Measurements from ENCODE around the gene ACAN.

Gene ACAN

DNA sequence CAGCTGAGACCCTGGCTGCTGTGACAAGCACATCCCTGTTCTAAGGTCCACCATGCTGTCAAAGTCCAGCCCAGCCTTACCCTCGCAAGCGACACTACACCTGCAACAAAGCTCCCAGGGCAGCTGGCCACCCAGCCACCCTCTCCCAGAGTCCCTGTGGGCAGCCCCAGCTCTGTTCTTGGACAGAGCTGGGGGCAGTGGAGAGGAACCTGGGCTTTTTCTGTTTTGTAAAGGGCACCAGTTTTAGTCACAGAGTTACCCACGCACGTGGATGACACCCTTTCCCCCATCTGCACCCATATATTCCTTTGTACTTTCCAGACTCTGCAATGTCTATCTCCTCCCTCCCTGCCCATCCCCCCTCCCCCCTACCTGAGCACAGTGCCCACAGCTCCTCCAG is 38.9 kb downstream of the ACAN start:
- Mint-ChIP-seq H3K9me3 (no peaks in the 10 kb centered on the region), H3K27ac (no peak overlapping the region), H3K36me3 (ENCODE audit: low read depth) (no peaks in the 10 kb centered on the region), H3K27me3 (ENCODE audit: low read depth) (no peaks in the 10 kb centered on the region), H3K4me3 (no peak overlapping the region), H3K4me1 (ENCODE audit: low read depth) (no peaks in the 10 kb centered on the region)
- no peak for DNase-seq (ENCODE audit: low spot score)

- H3K9me3 Mint-ChIP-seq = no peaks in the 10 kb centered on the region
Measured at GRCh38 chr15:88843334-88843733, 40.1 kb downstream of the ACAN start.

GRCh38 chr15:88844749-88845386 is 41.6 kb downstream of the ACAN start:
- no peak for DNase-seq (ENCODE audit: low spot score)
- no peak overlapping the region for H3K27ac Mint-ChIP-seq
- H3K27me3 Mint-ChIP-seq (ENCODE audit: low read depth) = no peaks in the 10 kb centered on the region
- no peak overlapping the region for H3K4me3 Mint-ChIP-seq
- no peaks in the 10 kb centered on the region for H3K36me3 Mint-ChIP-seq (ENCODE audit: low read depth)
- no peaks in the 10 kb centered on the region for H3K9me3 Mint-ChIP-seq
- H3K4me1 Mint-ChIP-seq (ENCODE audit: low read depth) = no peaks in the 10 kb centered on the region

More at GRCh38 chr15:88843334-88843733, 40.1 kb downstream of the ACAN start:
- H3K27ac Mint-ChIP-seq = no peak overlapping the region
- H3K27me3 Mint-ChIP-seq (ENCODE audit: low read depth) = no peaks in the 10 kb centered on the region
- no peaks in the 10 kb centered on the region for H3K4me1 Mint-ChIP-seq (ENCODE audit: low read depth)
- DNase-seq (ENCODE audit: low spot score) = no peak
- H3K36me3 Mint-ChIP-seq (ENCODE audit: low read depth) = no peaks in the 10 kb centered on the region
- H3K4me3 Mint-ChIP-seq = no peak overlapping the region

GRCh38 chr15:88845616-88846015 is 42.4 kb downstream of the ACAN start:
- no peak for DNase-seq (ENCODE audit: low spot score)
- Mint-ChIP-seq H3K4me1 (ENCODE audit: low read depth) (no peaks in the 10 kb centered on the region), H3K36me3 (ENCODE audit: low read depth) (no peaks in the 10 kb centered on the region), H3K9me3 (no peaks in the 10 kb centered on the region), H3K4me3 (no peak overlapping the region), H3K27ac (no peak overlapping the region), H3K27me3 (ENCODE audit: low read depth) (no peaks in the 10 kb centered on the region)

DNA sequence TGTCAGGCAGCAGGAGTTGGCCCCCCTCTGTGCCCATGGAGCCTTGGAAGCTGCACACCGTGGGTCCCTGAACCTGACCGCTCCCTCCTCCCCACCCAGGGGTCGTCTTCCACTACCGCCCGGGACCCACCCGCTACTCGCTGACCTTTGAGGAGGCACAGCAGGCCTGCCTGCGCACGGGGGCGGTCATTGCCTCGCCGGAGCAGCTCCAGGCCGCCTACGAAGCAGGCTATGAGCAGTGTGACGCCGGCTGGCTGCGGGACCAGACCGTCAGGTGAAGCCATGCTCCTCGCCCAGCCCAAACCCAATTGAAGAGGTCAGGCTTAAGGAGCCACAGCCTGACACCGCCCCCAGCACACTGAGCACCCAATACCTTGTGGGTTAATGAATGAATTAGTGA is 43.9 kb downstream of the ACAN start:
- Mint-ChIP-seq H3K9me3 (no peaks in the 10 kb centered on the region), H3K4me3 (no peak overlapping the region), H3K36me3 (ENCODE audit: low read depth) (no peaks in the 10 kb centered on the region), H3K27ac (no peak overlapping the region), H3K4me1 (ENCODE audit: low read depth) (no peaks in the 10 kb centered on the region), H3K27me3 (ENCODE audit: low read depth) (no peaks in the 10 kb centered on the region)
- DNase-seq (ENCODE audit: low spot score) = no peak

- no peaks in the 10 kb centered on the region for H3K9me3 Mint-ChIP-seq
- no peak for DNase-seq (ENCODE audit: low spot score)
- no peaks in the 10 kb centered on the region for H3K36me3 Mint-ChIP-seq (ENCODE audit: low read depth)
- H3K27me3 Mint-ChIP-seq (ENCODE audit: low read depth) = no peaks in the 10 kb centered on the region
- H3K4me1 Mint-ChIP-seq (ENCODE audit: low read depth) = no peaks in the 10 kb centered on the region
- no peak overlapping the region for H3K4me3 Mint-ChIP-seq
- no peak overlapping the region for H3K27ac Mint-ChIP-seq
Measured at GRCh38 chr15:88848203-88848602, 45.0 kb downstream of the ACAN start.

- DNase-seq (ENCODE audit: low spot score) = no peak
- Mint-ChIP-seq H3K27ac (no peak overlapping the region), H3K27me3 (ENCODE audit: low read depth) (no peaks in the 10 kb centered on the region), H3K9me3 (peaks cover 9% of the 10 kb centered on the region), H3K4me3 (no peak overlapping the region), H3K36me3 (ENCODE audit: low read depth) (no peaks in the 10 kb centered on the region), H3K4me1 (ENCODE audit: low read depth) (no peaks in the 10 kb centered on the region)
Measured at GRCh38 chr15:88849376-88850072, 46.3 kb downstream of the ACAN start.

DNA sequence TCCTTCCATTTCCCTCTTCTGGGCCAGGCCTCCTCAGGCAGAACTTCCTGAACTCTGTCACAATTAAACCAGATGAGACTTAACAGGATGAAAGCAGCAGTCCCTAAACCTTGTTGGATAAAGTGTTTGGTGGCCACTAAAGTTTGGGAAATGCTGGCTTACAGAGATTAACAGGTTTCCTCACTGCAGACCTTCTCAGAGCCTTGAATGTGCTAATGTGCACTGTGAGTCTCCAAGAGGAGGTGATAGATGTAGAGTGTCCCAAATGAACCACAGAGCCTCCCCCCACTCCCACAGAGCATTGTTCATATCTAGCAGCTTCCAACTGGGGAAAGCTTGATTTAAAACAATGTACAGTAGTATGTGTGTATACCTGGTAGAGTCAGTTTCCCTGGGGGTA is 49.2 kb downstream of the ACAN start:
- Mint-ChIP-seq H3K36me3 (ENCODE audit: low read depth) (no peaks in the 10 kb centered on the region), H3K4me1 (ENCODE audit: low read depth) (no peaks in the 10 kb centered on the region), H3K27ac (no peak overlapping the region), H3K9me3 (peaks cover 12% of the 10 kb centered on the region), H3K4me3 (no peak overlapping the region), H3K27me3 (ENCODE audit: low read depth) (no peaks in the 10 kb centered on the region)
- DNase-seq (ENCODE audit: low spot score) = no peak

- Mint-ChIP-seq H3K36me3 (ENCODE audit: low read depth) (no peaks in the 10 kb centered on the region), H3K27me3 (ENCODE audit: low read depth) (no peaks in the 10 kb centered on the region), H3K27ac (no peak overlapping the region), H3K4me1 (ENCODE audit: low read depth) (no peaks in the 10 kb centered on the region), H3K9me3 (peaks cover 9% of the 10 kb centered on the region), H3K4me3 (no peak overlapping the region)
- DNase-seq (ENCODE audit: low spot score) = no peak
Measured at GRCh38 chr15:88858934-88859333, 55.7 kb downstream of the ACAN start.

DNA sequence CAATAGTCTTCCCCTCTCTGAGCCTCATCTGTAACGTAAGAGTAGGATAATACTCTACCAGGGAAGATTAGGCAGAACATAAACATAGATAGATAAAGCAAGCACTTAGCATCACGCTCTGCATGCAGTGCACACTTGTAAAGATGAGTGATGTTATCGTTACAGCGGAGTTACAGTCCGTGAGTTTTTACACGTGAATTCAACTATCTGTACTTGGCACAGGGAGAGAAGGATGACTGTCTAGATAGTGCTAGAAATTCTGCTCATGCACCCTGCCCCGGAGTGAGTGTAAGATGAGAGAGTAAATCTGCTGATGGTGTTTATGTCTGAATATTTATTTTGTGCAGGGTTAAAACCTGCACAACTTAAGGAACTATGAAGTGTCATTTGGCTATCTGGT is 56.3 kb downstream of the ACAN start:
- H3K36me3 Mint-ChIP-seq (ENCODE audit: low read depth) = no peaks in the 10 kb centered on the region
- H3K27me3 Mint-ChIP-seq (ENCODE audit: low read depth) = no peaks in the 10 kb centered on the region
- H3K9me3 Mint-ChIP-seq = peaks cover 3% of the 10 kb centered on the region

DNA sequence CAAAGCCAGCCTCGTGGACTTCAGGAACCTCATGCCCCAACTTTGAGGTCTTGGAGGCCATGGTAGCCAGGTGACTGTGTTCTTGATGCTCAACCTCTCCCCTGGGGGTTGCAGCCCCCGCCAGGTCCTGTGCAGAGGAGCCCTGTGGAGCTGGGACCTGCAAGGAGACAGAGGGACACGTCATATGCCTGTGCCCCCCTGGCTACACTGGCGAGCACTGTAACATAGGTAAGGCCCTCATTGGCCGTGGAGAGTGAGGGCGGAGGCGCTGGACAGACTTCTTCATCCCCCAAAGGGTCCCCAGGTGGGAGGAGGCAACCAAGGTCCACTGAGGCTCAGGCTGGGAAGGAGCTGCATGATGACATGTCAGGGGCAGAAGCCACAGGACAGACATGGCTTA is 57.0 kb downstream of the ACAN start:
- H3K27ac Mint-ChIP-seq = no peak overlapping the region
- no peaks in the 10 kb centered on the region for H3K9me3 Mint-ChIP-seq
- no peaks in the 10 kb centered on the region for H3K4me1 Mint-ChIP-seq (ENCODE audit: low read depth)
- H3K4me3 Mint-ChIP-seq = no peak overlapping the region
- H3K27me3 Mint-ChIP-seq (ENCODE audit: low read depth) = no peaks in the 10 kb centered on the region
- no peaks in the 10 kb centered on the region for H3K36me3 Mint-ChIP-seq (ENCODE audit: low read depth)
- DNase-seq (ENCODE audit: low spot score) = no peak

More for the DNA sequence above, 56.3 kb downstream of the ACAN start:
- no peaks in the 10 kb centered on the region for H3K4me1 Mint-ChIP-seq (ENCODE audit: low read depth)
- H3K4me3 Mint-ChIP-seq = no peak overlapping the region
- no peak overlapping the region for H3K27ac Mint-ChIP-seq
- DNase-seq (ENCODE audit: low spot score) = no peak

- Mint-ChIP-seq H3K9me3 (no peaks in the 10 kb centered on the region), H3K27ac (no peak overlapping the region), H3K4me3 (no peak overlapping the region), H3K36me3 (ENCODE audit: low read depth) (no peaks in the 10 kb centered on the region), H3K27me3 (ENCODE audit: low read depth) (no peaks in the 10 kb centered on the region), H3K4me1 (ENCODE audit: low read depth) (no peaks in the 10 kb centered on the region)
- no peak for DNase-seq (ENCODE audit: low spot score)
Measured at GRCh38 chr15:88863412-88863811, 60.2 kb downstream of the ACAN start.

DNA sequence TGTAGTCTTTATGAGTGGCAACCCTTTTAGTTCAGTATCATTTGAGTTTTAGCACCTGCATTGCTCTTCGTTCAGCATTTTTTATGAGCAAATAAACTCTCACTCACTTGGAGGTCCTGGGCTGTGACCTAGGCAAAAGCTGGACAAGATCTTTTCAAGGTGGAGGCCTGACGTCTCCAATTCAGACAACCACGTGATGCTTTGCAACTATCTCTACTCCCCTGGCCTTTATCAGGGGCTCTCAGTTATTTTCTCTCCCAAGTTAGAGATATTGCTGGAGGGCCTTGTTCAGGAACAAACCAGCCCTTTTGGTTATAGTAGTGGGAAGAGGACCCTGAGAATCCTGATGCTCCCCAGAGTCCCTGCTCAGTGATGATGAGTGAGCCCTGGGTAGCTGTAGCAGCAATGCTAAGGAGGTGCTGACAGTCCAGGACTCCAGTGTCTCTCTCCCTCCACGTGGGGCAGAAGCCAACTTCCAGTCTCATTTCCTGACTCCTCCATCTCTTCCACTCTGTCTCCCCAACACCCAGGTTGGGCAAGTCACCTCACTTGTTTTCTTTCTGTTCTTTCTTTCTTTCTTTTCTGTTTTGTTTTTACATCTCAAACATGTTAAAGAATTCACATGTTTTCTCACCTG is 61.7 kb downstream of the ACAN start:
- Mint-ChIP-seq H3K4me1 (ENCODE audit: low read depth) (no peaks in the 10 kb centered on the region), H3K9me3 (no peaks in the 10 kb centered on the region), H3K27ac (no peak overlapping the region), H3K4me3 (no peak overlapping the region), H3K27me3 (ENCODE audit: low read depth) (no peaks in the 10 kb centered on the region), H3K36me3 (ENCODE audit: low read depth) (no peaks in the 10 kb centered on the region)
- DNase-seq (ENCODE audit: low spot score) = no peak

DNA sequence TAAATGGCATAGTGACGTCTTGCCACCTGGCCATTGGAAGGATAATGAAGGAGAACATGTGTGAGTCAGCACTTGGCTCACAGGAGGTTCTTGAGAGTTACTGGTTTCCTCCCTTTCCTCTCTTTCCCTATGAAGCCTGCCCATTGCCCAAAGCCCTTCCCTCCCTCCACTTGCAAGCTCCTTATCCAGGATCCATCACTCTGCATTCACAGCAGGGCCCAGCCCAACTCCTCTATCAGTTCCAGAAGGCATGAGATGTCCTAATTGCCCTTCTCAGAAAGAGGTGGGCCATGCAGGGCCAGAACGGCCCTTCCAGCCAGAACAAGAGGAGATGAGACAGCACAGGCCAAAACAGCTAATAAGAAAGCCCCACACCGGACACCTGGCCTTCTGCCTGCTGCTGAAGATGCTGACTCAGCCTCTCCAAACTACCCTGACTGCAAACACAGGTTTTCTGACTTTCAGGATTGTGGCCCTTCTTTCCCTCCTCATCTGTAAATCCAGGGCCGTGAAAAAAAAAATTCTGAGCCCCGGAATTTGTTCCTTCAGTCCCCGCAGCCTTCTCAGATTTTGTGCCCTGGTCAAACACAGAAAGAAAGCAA is 62.4 kb downstream of the ACAN start:
- H3K36me3 Mint-ChIP-seq (ENCODE audit: low read depth) = no peaks in the 10 kb centered on the region
- no peak for DNase-seq (ENCODE audit: low spot score)
- H3K27ac Mint-ChIP-seq = no peak overlapping the region
- H3K4me3 Mint-ChIP-seq = no peak overlapping the region
- H3K27me3 Mint-ChIP-seq (ENCODE audit: low read depth) = no peaks in the 10 kb centered on the region
- no peaks in the 10 kb centered on the region for H3K9me3 Mint-ChIP-seq
- no peaks in the 10 kb centered on the region for H3K4me1 Mint-ChIP-seq (ENCODE audit: low read depth)
